Endothelial cell (in vitro differentiated cells): ENCODE measurements around the gene PHAF1. TPM values are rescaled to one million over a fixed set of nuclear protein-coding genes. Genes with fewer than 3 reads are reported as not detected.

Experiments
- DNase-seq: peaks from one replicate; pipeline ENCODE4 v3.0.0; 2021; ENCODE audit warnings: low spot score
- H3K27ac Mint-ChIP-seq: one replicate; pipeline ENCODE4 v1.8.0; 2021; ENCODE audit warnings: mixed read lengths, inconsistent platforms; ENCODE audit not compliant: unreplicated experiment
- H3K27me3 Mint-ChIP-seq: one replicate; pipeline ENCODE4 v1.8.0; 2021; ENCODE audit warnings: mild to moderate bottlenecking, moderate library complexity, mixed read lengths, inconsistent platforms; ENCODE audit not compliant: unreplicated experiment
- H3K36me3 Mint-ChIP-seq: one replicate; pipeline ENCODE4 v1.8.0; 2021; ENCODE audit warnings: mild to moderate bottlenecking, low read depth, mixed read lengths, inconsistent platforms; ENCODE audit not compliant: unreplicated experiment
- H3K4me1 Mint-ChIP-seq: one replicate; pipeline ENCODE4 v1.8.0; 2021; ENCODE audit warnings: mild to moderate bottlenecking, mixed read lengths, inconsistent platforms; ENCODE audit not compliant: unreplicated experiment
- H3K4me3 Mint-ChIP-seq: one replicate; pipeline ENCODE4 v1.8.0; 2021; ENCODE audit warnings: mild to moderate bottlenecking, mixed read lengths, inconsistent platforms; ENCODE audit not compliant: unreplicated experiment
- H3K9me3 Mint-ChIP-seq: one replicate; pipeline ENCODE4 v1.8.0; 2021; ENCODE audit warnings: mixed read lengths, inconsistent platforms; ENCODE audit not compliant: unreplicated experiment
- CTCF ChIP-seq: fragments of 200-600 bp; sonication (generic); IDR thresholded peaks from one replicate; pipeline ENCODE4 v1.5.0; 2021; ENCODE audit warnings: antibody characterized with exemption; ENCODE audit not compliant: unreplicated experiment
- total RNA-seq: library from RNA; stranded (reverse); fragmentation: NEBNext Ultra II Directional; extraction: Animal tissue kit (Norgen Biotek cat#: 25700); gene quantifications from one replicate; pipeline ENCODE4 v1.2.1, GENCODE V29; 2021; ENCODE audit not compliant: unreplicated experiment

Gene PHAF1
- total RNA-seq, 1 donor from 2014 or later, result 17.7 TPM

- Mint-ChIP-seq H3K27ac (peak overlapping the region; percentile 80), H3K4me1 (peaks cover 24% of the 10 kb centered on the region), H3K4me3 (peak overlapping the region; percentile 88), H3K9me3 (no peaks in the 10 kb centered on the region), H3K36me3 (peaks cover 20% of the 10 kb centered on the region), H3K27me3 (peaks cover 51% of the 10 kb centered on the region)
- TF ChIP-seq CTCF, result no peak
- no peak for DNase-seq
These were observed 63.6 kb downstream of the PHAF1 start for GRCh38 chr16:67173323-67173722.

GRCh38 chr16:67173808-67174705 lies 64.3 kb downstream of the PHAF1 start:
- Mint-ChIP-seq H3K27ac (peak overlapping the region; percentile 80), H3K27me3 (peaks cover 46% of the 10 kb centered on the region), H3K4me3 (peak overlapping the region; percentile 88), H3K9me3 (no peaks in the 10 kb centered on the region), H3K4me1 (peaks cover 28% of the 10 kb centered on the region), H3K36me3 (peaks cover 23% of the 10 kb centered on the region)
- peak; percentile 70 for DNase-seq
- peak; percentile 25 for TF ChIP-seq CTCF

GRCh38 chr16:67174706-67175231 lies 65.0 kb downstream of the PHAF1 start:
- Mint-ChIP-seq H3K27me3 (peaks cover 44% of the 10 kb centered on the region), H3K4me3 (no peak overlapping the region), H3K36me3 (peaks cover 24% of the 10 kb centered on the region), H3K27ac (no peak overlapping the region), H3K9me3 (no peaks in the 10 kb centered on the region), H3K4me1 (peaks cover 28% of the 10 kb centered on the region)
- DNase-seq, result no peak
- TF ChIP-seq CTCF, result no peak

- peaks cover 35% of the 10 kb centered on the region for H3K27me3 Mint-ChIP-seq
- TF ChIP-seq CTCF, result no peak
- DNase-seq, result no peak
- peaks cover 15% of the 10 kb centered on the region for H3K4me1 Mint-ChIP-seq
- peaks cover 20% of the 10 kb centered on the region for H3K36me3 Mint-ChIP-seq
- no peak overlapping the region for H3K4me3 Mint-ChIP-seq
- H3K9me3 Mint-ChIP-seq, result no peaks in the 10 kb centered on the region
- H3K27ac Mint-ChIP-seq, result no peak overlapping the region
These were observed 66.9 kb downstream of the PHAF1 start for GRCh38 chr16:67176662-67177061.
